Measurements from ENCODE around the gene GRIA4. TPM values are rescaled to one million over a fixed set of nuclear protein-coding genes. Genes with fewer than 3 reads are reported as not detected.

GRIA4 gene
- total and polyA plus RNA-seq, 2 donors (not counting 1 experiment from before 2014, with no cell fraction given) = not detected

- H3K4me1 ChIP-seq (ENCODE audit: control insufficient read depth in 2 of 2, insufficient read depth in 2 of 2, low read length in 2 of 2) = no peaks in the 10 kb centered on the region
- H3K27me3 ChIP-seq (replicated peaks in 1 of 4; ENCODE audit: control extremely low read depth in 1 of 4, control insufficient read depth in 3 of 4, insufficient read depth in 4 of 4, low read length in 3 of 4) = peaks cover 0 to 28% (median 4%) of the 10 kb centered on the region in 4 experiments
- H3K4me2 ChIP-seq (replicated peaks; ENCODE audit: low read depth, low read length, poor library complexity, severe bottlenecking) = no peak overlapping the region
- Mint-ChIP-seq H3K4me3 (no peak overlapping the region), H3K4me1 (no peaks in the 10 kb centered on the region), H3K27ac (no peak overlapping the region), H3K27me3 (peaks cover 46% of the 10 kb centered on the region), H3K9me3 (ENCODE audit: insufficient read depth) (peaks cover 3% of the 10 kb centered on the region)
- no peak overlapping the region for H3K4me3 ChIP-seq (ENCODE audit: control extremely low read depth in 1 of 5, extremely low read depth in 1 of 5, insufficient read depth in 1 of 5, low read depth in 2 of 5, low read length in 4 of 5)
- WGBS (ENCODE audit: insufficient coverage) = 29% methylated on average over 1 of the region's 2 CpGs
- CTCF ChIA-PET = no interaction called here
- H2AFZ ChIP-seq (ENCODE audit: insufficient read depth, low read depth, low read length, poor library complexity, severe bottlenecking) = no peak overlapping the region
- TF ChIP-seq EZH2 (IDR thresholded peaks at IDR 0.05; ENCODE audit: borderline replicate concordance, insufficient read depth, low read depth, low read length, poor library complexity, severe bottlenecking) (no peak), CTCF (IDR thresholded peaks at IDR 0.05) (no peak)
- DNase-seq = no peak
- no peak for ATAC-seq (ENCODE audit: low read depth)
- peaks cover 0 to 3% (median 0%) of the 10 kb centered on the region in 3 donors for H3K9me3 ChIP-seq (ENCODE audit: control extremely low read depth in 1 of 3, control insufficient read depth in 2 of 3, insufficient read depth in 1 of 3, low read length in 2 of 3)
- no peaks in the 10 kb centered on the region for H4K20me1 ChIP-seq (ENCODE audit: control insufficient read depth, insufficient read depth, low read length, poor library complexity, severe bottlenecking)
- no peak overlapping the region for H3K27ac ChIP-seq (ENCODE audit: low read length in 2 of 2)
- POLR2A ChIA-PET = no interaction called here
- no peak overlapping the region for H3K9ac ChIP-seq (ENCODE audit: low read length)
- H3K79me2 ChIP-seq (ENCODE audit: control insufficient read depth, insufficient read depth, low read length) = no peaks in the 10 kb centered on the region
- intact Hi-C loops (cut with micrococcal nuclease) = no loop called here
- no peaks in the 10 kb centered on the region for H3K36me3 ChIP-seq (replicated peaks in 1 of 2; ENCODE audit: control extremely low read depth in 1 of 2, control insufficient read depth in 1 of 2, extremely low read depth in 1 of 2, insufficient read depth in 2 of 2, low read length in 1 of 2)
Measured at GRCh38 chr11:106031202-106031810, 421.4 kb downstream of the GRIA4 start.

Small RNAs within 50 kb of the gene (small RNA-seq; reads per million reads assigned to genes)
- gene RNU4-55P (ENCODE audit: insufficient read length, low read depth, low replicate concordance) (not detected), gene RNU6-277P (ENCODE audit: insufficient read length, low read depth, low replicate concordance) (not detected)

Measured in B cell (primary cell).